IPS-15b (cell line): ENCODE results near the gene ADORA2B.
"Not testable (repeated sequence)": the region's sequence is repeated elsewhere in the genome, so short reads cannot be mapped to it uniquely, and the experiment has no call there.

Experiments used
- H3K27me3 ChIP-seq: one replicate; pipeline ENCODE4 v1.6.1; 2013; ENCODE audit warnings: low read length; ENCODE audit not compliant: control insufficient read depth, insufficient read depth
- H3K36me3 ChIP-seq: one replicate; pipeline ENCODE4 v1.6.1; 2013; ENCODE audit warnings: low read length; ENCODE audit not compliant: control insufficient read depth, insufficient read depth
- H3K4me1 ChIP-seq: one replicate; pipeline ENCODE4 v1.6.1; 2013; ENCODE audit warnings: mild to moderate bottlenecking, low read length; ENCODE audit not compliant: control insufficient read depth, insufficient read depth
- H3K4me3 ChIP-seq: one replicate; pipeline ENCODE4 v1.5.1; 2013; ENCODE audit warnings: low read depth, low read length
- H3K9ac ChIP-seq: one replicate; pipeline ENCODE4 v1.6.1; 2013; ENCODE audit warnings: low read depth, mild to moderate bottlenecking, low read length
- H3K9me3 ChIP-seq: one replicate; pipeline ENCODE4 v1.6.1; 2013; ENCODE audit warnings: mild to moderate bottlenecking, low read length; ENCODE audit not compliant: control insufficient read depth, insufficient read depth

The ADORA2B gene

GRCh38 chr17:15972497-15972951 lies 27.6 kb downstream of the ADORA2B start:
- H3K4me1 ChIP-seq, result peaks cover 12% of the 10 kb centered on the region
- H3K4me3 ChIP-seq, result no peak overlapping the region
- H3K9ac ChIP-seq, result no peak overlapping the region
- peaks cover 7% of the 10 kb centered on the region for H3K36me3 ChIP-seq
- no peaks in the 10 kb centered on the region for H3K27me3 ChIP-seq
- H3K9me3 ChIP-seq, result no peaks in the 10 kb centered on the region

GRCh38 chr17:15973016-15973415 lies 28.1 kb downstream of the ADORA2B start:
- peaks cover 7% of the 10 kb centered on the region for H3K36me3 ChIP-seq
- H3K4me3 ChIP-seq, result no peak overlapping the region
- H3K9me3 ChIP-seq, result no peaks in the 10 kb centered on the region
- no peak overlapping the region for H3K9ac ChIP-seq
- peaks cover 8% of the 10 kb centered on the region for H3K4me1 ChIP-seq
- H3K27me3 ChIP-seq, result no peaks in the 10 kb centered on the region

DNA sequence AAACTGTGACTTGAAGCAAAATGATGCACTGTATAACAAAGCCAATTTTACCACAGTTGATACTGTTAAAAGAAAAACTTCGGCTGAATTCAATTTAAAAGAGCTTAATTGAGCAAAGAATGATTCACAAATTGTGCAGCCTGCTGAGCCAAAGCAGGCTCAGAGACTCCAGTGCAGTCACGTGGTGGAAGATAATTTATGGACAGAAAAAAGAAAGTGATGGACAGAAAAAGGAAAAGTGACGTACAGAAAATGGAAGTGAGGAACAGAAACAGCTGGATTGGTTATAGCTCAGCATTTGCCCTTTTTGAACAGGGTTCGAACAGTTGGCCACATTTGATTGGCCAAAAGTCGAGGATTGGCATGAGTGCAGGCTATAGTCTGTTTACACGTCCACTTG lies 28.9 kb downstream of the ADORA2B start:
- Histone ChIP-seq H3K4me3 (no peak overlapping the region), H3K4me1 (peaks cover 8% of the 10 kb centered on the region), H3K9me3 (no peaks in the 10 kb centered on the region), H3K9ac (no peak overlapping the region), H3K27me3 (no peaks in the 10 kb centered on the region), H3K36me3 (peaks cover 7% of the 10 kb centered on the region)

DNA sequence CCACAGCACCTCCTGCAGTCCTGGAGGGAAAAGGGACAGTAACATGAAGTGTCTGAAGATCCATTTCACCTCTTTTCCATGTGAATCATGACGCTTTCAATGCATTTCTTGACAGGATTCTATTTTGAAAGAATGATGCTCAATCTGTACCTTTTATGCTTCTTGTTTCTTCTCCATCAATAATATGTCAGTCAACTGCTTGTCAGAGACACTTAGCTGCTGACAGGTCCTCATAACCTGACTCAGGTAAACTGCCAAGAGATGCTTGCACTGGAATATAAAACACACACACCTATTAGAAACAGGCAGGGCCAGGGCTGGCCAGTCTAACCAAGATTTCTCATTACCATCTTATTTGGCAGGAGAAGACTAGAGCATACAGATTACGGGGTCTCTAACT lies 33.0 kb downstream of the ADORA2B start:
- Histone ChIP-seq H3K4me1 (no peaks in the 10 kb centered on the region), H3K9me3 (no peaks in the 10 kb centered on the region), H3K27me3 (no peaks in the 10 kb centered on the region), H3K9ac (no peak overlapping the region), H3K4me3 (no peak overlapping the region), H3K36me3 (peaks cover 20% of the 10 kb centered on the region)

DNA sequence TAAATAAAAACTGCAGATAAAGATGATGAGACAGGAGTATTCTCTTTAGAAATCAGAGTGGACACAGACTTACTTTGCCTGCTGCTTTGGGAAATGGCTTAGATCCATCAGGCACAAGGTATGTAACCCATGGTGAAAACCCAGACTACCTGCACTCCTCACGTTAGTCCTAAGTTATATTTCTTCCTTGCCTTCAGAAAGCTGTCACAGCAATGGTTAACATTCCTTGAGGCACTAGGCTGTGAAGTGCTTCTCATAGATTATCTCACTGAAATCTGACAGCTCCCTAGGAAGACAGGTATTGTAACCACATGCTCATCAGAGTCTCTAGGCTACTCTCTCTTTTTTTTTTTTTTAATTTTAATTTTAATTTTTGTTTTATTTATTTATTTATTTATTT lies 33.7 kb downstream of the ADORA2B start:
- Histone ChIP-seq H3K9me3 (no peaks in the 10 kb centered on the region), H3K27me3 (no peaks in the 10 kb centered on the region), H3K4me1 (no peaks in the 10 kb centered on the region), H3K9ac (no peak overlapping the region), H3K36me3 (peaks cover 20% of the 10 kb centered on the region), H3K4me3 (no peak overlapping the region)

DNA sequence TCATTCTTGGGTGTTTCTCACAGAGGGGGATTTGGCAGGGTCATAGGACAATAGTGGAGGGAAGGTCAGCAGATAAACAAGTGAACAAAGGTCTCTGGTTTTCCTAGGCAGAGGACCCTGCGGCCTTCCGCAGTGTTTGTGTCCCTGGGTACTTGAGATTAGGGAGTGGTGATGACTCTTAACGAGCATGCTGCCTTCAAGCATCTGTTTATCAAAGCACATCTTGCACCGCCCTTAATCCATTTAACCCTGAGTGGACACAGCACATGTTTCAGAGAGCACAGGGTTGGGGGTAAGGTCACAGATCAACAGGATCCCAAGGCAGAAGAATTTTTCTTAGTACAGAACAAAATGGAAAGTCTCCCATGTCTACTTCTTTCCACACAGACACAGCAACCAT lies 34.1 kb downstream of the ADORA2B start:
- not testable (repeated sequence) for H3K9me3 ChIP-seq, H3K9ac ChIP-seq, H3K4me3 ChIP-seq, H3K4me1 ChIP-seq, H3K27me3 ChIP-seq
- H3K36me3 ChIP-seq, result peaks cover 20% of the 10 kb centered on the region

- no peaks in the 10 kb centered on the region for H3K27me3 ChIP-seq
- H3K4me3 ChIP-seq, result no peak overlapping the region
- peaks cover 17% of the 10 kb centered on the region for H3K36me3 ChIP-seq
- H3K9ac ChIP-seq, result no peak overlapping the region
- no peaks in the 10 kb centered on the region for H3K9me3 ChIP-seq
- no peaks in the 10 kb centered on the region for H3K4me1 ChIP-seq
Measured at GRCh38 chr17:15981208-15981607, 36.3 kb downstream of the ADORA2B start.

- no peaks in the 10 kb centered on the region for H3K27me3 ChIP-seq
- no peaks in the 10 kb centered on the region for H3K9me3 ChIP-seq
- no peak overlapping the region for H3K4me3 ChIP-seq
- H3K4me1 ChIP-seq, result no peaks in the 10 kb centered on the region
- H3K36me3 ChIP-seq, result peaks cover 13% of the 10 kb centered on the region
- no peak overlapping the region for H3K9ac ChIP-seq
Measured at GRCh38 chr17:15981646-15982580, 37.0 kb downstream of the ADORA2B start.

GRCh38 chr17:15996322-15996721 lies 51.4 kb downstream of the ADORA2B start:
- Histone ChIP-seq H3K4me1 (peaks cover 5% of the 10 kb centered on the region), H3K9me3 (no peaks in the 10 kb centered on the region), H3K9ac (no peak overlapping the region), H3K36me3 (no peaks in the 10 kb centered on the region), H3K27me3 (no peaks in the 10 kb centered on the region), H3K4me3 (no peak overlapping the region)

GRCh38 chr17:15998031-15998562 lies 53.2 kb downstream of the ADORA2B start:
- Histone ChIP-seq H3K9me3 (no peaks in the 10 kb centered on the region), H3K27me3 (no peaks in the 10 kb centered on the region), H3K4me1 (peaks cover 6% of the 10 kb centered on the region), H3K9ac (no peak overlapping the region), H3K36me3 (peaks cover 9% of the 10 kb centered on the region), H3K4me3 (no peak overlapping the region)

GRCh38 chr17:15999141-15999973 lies 54.4 kb downstream of the ADORA2B start, which contains the start of the genes TTC19 and ZSWIM7:
Gene TTC19, plus strand, starts transcription at chr17:15999824. Its CDS starts 25 bp downstream, at chr17:15999849.
Gene ZSWIM7, minus strand, starts transcription at chr17:15999704. Its CDS starts 110 bp downstream, at chr17:15999594.
- H3K4me1 ChIP-seq, result peaks cover 6% of the 10 kb centered on the region
- peak within 1 kb of the TSS; percentile 87 for H3K4me3 ChIP-seq

More at GRCh38 chr17:15999141-15999973, 54.4 kb downstream of the ADORA2B start, which contains the start of the genes TTC19 and ZSWIM7:
- Histone ChIP-seq H3K9me3 (no peaks in the 10 kb centered on the region), H3K9ac (peak within 1 kb of the TSS; percentile 82), H3K36me3 (peaks cover 21% of the 10 kb centered on the region), H3K27me3 (no peaks in the 10 kb centered on the region)
